Activated CD4-positive, alpha-beta memory T cell treated with anti-CD3 and anti-CD28 coated beads, Interleukin-2, amount 10 ng/mL, durations not matched to agents 7 days and 5 days (primary cell): ENCODE results near the gene RAPGEF6. TPM values are rescaled to one million over a fixed set of nuclear protein-coding genes. Genes with fewer than 3 reads are reported as not detected.
A peak's percentile ranks its signal among the peaks of the same experiment; 100 is the strongest.

Source experiments
- CTCF ChIA-PET: fragments of 350-600 bp; sonication (Branson Sonifier 250); formaldehyde crosslinking; loops from one replicate; lab custom pipeline; 2021; ENCODE audit warnings: antibody characterized with exemption, inconsistent platforms; lab: Charles Lee
- POLR2A ChIA-PET: fragments of 350-600 bp; sonication (Branson Sonifier 250); formaldehyde crosslinking; loops from one replicate; lab custom pipeline; 2021; ENCODE audit warnings: antibody characterized with exemption; lab: Charles Lee
- DNase-seq: peaks from one replicate; pipeline ENCODE4 v3.0.0-alpha.2; 2020
- H3K27ac Mint-ChIP-seq: one replicate; pipeline ENCODE4 v1.8.0; 2021; ENCODE audit warnings: mild to moderate bottlenecking, mixed read lengths
- H3K27me3 Mint-ChIP-seq: one replicate; pipeline ENCODE4 v1.8.0; 2021; ENCODE audit warnings: mixed read lengths
- H3K36me3 Mint-ChIP-seq: one replicate; pipeline ENCODE4 v1.8.0; 2021; ENCODE audit warnings: low read depth, mixed read lengths
- H3K4me1 Mint-ChIP-seq: one replicate; pipeline ENCODE4 v1.8.0; 2021; ENCODE audit warnings: mixed read lengths
- H3K4me3 Mint-ChIP-seq: one replicate; pipeline ENCODE4 v1.8.0; 2021; ENCODE audit warnings: mild to moderate bottlenecking, mixed read lengths
- H3K9me3 Mint-ChIP-seq: one replicate; pipeline ENCODE4 v1.8.0; 2021; ENCODE audit warnings: mixed read lengths
- total RNA-seq, 2 experiments: library from RNA; stranded (reverse); gene quantifications; one replicate each; pipeline ENCODE4 v1.2.3, GENCODE V29; 2021

The RAPGEF6 gene
- total RNA-seq, 2 experiments from 2014 or later: 40.7 to 44.5 TPM

DNA sequence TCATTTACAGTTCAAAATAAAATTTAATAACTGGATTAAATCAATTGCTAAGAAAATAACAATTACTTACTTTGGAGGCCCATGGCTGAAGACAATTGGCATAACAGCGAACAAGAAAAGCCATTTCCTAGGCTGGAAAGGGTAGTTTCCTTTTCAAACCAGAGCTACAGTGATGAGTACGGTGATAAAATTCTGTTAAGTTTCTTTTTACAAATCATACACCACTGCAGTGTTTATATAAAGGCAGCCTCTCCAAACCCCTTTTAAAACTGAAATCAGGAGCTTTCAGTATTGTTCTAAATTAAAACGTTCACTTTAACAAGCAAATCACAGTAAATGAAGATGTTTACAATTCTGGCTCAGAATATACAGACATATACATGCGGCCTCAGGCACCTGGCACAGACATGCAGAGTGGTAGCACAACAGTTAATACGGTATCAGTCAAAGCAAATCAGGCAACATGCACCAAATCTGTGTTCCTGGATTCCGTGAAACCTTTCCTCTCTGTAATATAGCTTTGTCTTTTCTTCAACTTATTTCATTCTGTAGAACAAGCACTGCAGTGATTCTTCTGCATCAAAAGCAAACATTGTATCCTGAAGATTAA lies 102.9 kb downstream of the RAPGEF6 start:
- no peaks in the 10 kb centered on the region for H3K27me3 Mint-ChIP-seq
- H3K9me3 Mint-ChIP-seq: no peaks in the 10 kb centered on the region
- POLR2A ChIA-PET: interaction anchor here (0.7 to 6.1 kb wide), 14 partner anchors 8 to 530 kb away, joined by 3 to 62 read pairs (median 4); partner anchors contain the start of gene FNIP1

DNA sequence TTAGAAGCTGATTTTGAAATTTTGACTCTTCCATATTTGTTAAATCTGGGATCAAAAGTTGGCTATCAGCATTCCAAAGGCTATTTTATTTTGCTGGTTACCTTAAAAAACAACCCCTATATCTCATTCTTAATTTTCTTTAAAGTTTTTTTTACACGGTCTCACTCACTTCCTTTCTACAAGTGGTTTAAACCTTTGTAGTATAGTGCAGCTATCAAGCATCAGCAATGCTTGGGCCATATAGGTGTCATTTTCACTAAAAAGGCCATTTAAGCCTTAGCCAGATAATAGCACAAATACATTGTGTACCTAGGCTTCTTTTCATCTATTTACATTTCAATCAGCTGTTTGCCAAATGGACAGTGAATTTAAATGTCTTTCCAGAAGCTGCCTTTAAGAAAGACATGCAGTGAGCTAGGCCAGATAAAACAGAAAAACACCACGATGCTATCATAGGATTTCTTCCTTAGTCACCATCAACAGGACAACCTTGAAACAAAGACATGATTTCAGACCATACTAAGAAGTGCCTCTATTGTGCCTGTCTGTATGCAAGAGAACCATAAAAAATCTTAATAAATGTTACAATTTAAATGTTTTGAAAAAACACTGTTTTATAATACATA lies 104.2 kb downstream of the RAPGEF6 start:
- Mint-ChIP-seq H3K27me3 (no peaks in the 10 kb centered on the region), H3K27ac (peak overlapping the region; percentile 71), H3K4me1 (peaks cover 74% of the 10 kb centered on the region), H3K4me3 (peak overlapping the region; percentile 33), H3K9me3 (no peaks in the 10 kb centered on the region), H3K36me3 (peaks cover 32% of the 10 kb centered on the region)
- ChIA-PET CTCF (interaction anchor here (1.2 kb wide), 1 partner anchor 477 kb away, joined by 3 read pairs; no protein-coding TSS in a partner anchor), POLR2A (interaction anchor here (1.2 to 6.1 kb wide), 3 partner anchors 15 to 18 kb away, joined by 4 to 62 read pairs (median 13); no protein-coding TSS in a partner anchor)
- no peak for DNase-seq

More for the DNA sequence above, 102.9 kb downstream of the RAPGEF6 start:
- no peak for DNase-seq
- CTCF ChIA-PET: interaction anchor here (0.6 to 2.8 kb wide), 10 partner anchors 8 to 580 kb away, joined by 3 to 13 read pairs (median 4); no protein-coding TSS in a partner anchor
- Mint-ChIP-seq H3K27ac (peak overlapping the region; percentile 86), H3K36me3 (peaks cover 30% of the 10 kb centered on the region), H3K4me3 (peak overlapping the region; percentile 74), H3K4me1 (peaks cover 71% of the 10 kb centered on the region)

DNA sequence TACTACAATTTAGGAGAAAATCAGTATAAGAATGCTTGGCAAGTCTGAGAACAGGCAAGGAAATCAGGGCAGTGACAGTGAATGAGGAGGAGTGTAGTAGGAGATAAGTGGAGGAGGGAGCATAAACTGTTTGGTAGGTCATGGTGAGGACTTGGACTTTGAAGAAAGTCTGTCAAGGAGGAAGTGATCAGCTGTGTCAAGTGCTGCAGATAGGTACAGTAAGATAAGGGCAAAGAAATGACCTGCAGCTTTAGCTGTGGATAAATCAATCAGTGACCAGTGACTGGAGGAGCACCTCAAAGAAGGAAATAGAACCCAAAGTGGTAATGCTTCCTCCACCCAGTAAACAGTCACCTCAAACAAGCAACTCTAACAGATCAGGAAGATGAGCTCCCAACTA lies 106.3 kb downstream of the RAPGEF6 start:
- DNase-seq: no peak
- no peaks in the 10 kb centered on the region for H3K9me3 Mint-ChIP-seq
- H3K27me3 Mint-ChIP-seq: no peaks in the 10 kb centered on the region
- no peak overlapping the region for H3K4me3 Mint-ChIP-seq
- H3K27ac Mint-ChIP-seq: peak overlapping the region; percentile 71
- peaks cover 26% of the 10 kb centered on the region for H3K36me3 Mint-ChIP-seq
- ChIA-PET CTCF (interaction anchor here (0.8 to 1.5 kb wide), 2 partner anchors 19 to 307 kb away, joined by 4 to 5 read pairs; no protein-coding TSS in a partner anchor), POLR2A (interaction anchor here (1.0 to 6.1 kb wide), 3 partner anchors 13 to 268 kb away, joined by 3 to 62 read pairs (median 13); partner anchors contain the start of gene FNIP1)
- H3K4me1 Mint-ChIP-seq: peaks cover 65% of the 10 kb centered on the region

DNA sequence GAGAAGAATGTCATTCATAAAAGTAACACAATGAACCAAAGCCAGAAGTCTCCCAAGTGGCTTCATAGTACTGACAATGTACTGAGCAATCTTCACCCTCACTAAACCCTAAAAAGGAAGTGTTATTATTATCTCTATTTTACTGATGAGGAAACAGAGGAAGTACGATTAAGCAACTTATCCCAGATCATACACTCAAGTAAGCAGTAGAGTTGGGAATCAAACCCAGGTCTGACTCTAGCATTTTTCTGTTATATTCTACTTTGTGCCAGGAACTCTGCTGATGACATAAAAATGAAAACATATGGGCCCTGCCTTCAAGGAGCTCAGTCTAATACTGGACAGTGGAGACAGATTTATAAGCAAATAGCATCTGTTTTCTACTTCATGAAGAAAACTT lies 109.2 kb downstream of the RAPGEF6 start:
- H3K4me1 Mint-ChIP-seq: peaks cover 49% of the 10 kb centered on the region
- H3K4me3 Mint-ChIP-seq: no peak overlapping the region
- H3K36me3 Mint-ChIP-seq: peaks cover 37% of the 10 kb centered on the region
- no peaks in the 10 kb centered on the region for H3K9me3 Mint-ChIP-seq
- H3K27me3 Mint-ChIP-seq: no peaks in the 10 kb centered on the region
- no peak for DNase-seq
- ChIA-PET CTCF (no interaction called here), POLR2A (no interaction called here)
- no peak overlapping the region for H3K27ac Mint-ChIP-seq

DNA sequence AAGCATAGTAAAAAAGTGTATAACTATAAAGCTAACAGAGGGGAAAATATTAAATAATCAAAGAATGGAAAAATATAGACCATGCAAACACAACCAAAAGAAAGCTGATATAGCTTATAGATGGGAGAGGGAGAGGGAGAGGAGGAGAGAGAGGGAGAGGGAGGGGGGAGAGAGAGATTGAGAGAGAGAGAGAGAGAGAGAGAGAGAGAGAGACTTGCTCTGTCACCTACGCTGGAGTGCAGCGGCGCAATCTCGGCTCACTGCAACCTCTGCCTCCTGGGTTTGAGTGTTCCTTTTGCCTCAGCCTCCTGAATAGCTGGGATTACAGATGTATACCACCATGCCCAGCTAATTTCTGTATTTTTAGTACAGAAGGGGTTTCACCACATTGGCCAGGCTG lies 110.6 kb downstream of the RAPGEF6 start:
- peaks cover 41% of the 10 kb centered on the region for H3K36me3 Mint-ChIP-seq
- H3K4me1 Mint-ChIP-seq: peaks cover 41% of the 10 kb centered on the region
- no peaks in the 10 kb centered on the region for H3K9me3 Mint-ChIP-seq
- H3K27me3 Mint-ChIP-seq: no peaks in the 10 kb centered on the region
- DNase-seq: no peak
- POLR2A ChIA-PET: interaction anchor here (0.8 to 1.3 kb wide), 4 partner anchors 8 to 260 kb away, joined by 3 to 4 read pairs (median 4); partner anchors contain the start of gene CDC42SE2
- CTCF ChIA-PET: interaction anchor here (0.7 to 1.7 kb wide), 4 partner anchors 8 to 483 kb away, joined by 3 to 5 read pairs (median 4); no protein-coding TSS in a partner anchor
- no peak overlapping the region for H3K4me3 Mint-ChIP-seq
- H3K27ac Mint-ChIP-seq: no peak overlapping the region

DNA sequence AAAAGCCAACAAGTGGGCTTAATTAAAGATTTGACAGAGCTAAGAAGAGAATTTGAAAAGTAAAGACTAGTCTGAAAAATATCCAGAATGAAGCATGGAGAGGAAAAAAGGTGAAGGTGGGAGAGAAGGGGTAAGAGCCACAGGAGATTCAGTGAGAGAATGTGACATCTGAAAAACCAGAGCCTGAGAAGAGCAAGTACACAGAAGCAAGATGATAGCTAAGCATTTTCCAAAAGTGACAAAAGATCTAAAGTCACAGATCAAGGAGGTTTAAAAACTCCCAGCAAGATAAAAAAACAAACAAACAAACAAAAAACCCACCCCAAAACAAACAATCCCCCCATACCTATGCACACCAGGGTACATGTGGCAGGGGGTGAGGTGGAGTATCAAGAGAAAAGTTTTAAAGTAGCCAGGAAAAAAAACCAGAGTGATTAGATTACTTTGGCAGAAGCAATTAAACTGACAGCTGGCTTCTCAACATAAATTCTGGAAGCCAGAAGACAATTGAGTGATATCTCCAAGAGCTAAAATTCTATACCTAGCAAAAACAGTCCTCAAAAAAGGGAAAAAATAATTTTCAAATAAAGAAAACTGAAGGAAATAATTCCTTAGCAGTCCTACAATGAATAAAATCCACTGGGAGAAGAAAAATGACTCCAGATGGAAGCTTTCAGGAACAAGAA lies 111.4 kb downstream of the RAPGEF6 start:
- POLR2A ChIA-PET: interaction anchor here (0.8 to 1.3 kb wide), 4 partner anchors 9 to 259 kb away, joined by 3 to 4 read pairs (median 4); partner anchors contain the start of gene CDC42SE2
- H3K9me3 Mint-ChIP-seq: no peaks in the 10 kb centered on the region
- no peak overlapping the region for H3K27ac Mint-ChIP-seq
- DNase-seq: no peak
- no peak overlapping the region for H3K4me3 Mint-ChIP-seq
- H3K4me1 Mint-ChIP-seq: peaks cover 34% of the 10 kb centered on the region
- H3K27me3 Mint-ChIP-seq: no peaks in the 10 kb centered on the region
- CTCF ChIA-PET: interaction anchor here (0.6 to 1.7 kb wide), 6 partner anchors 9 to 484 kb away, joined by 3 to 5 read pairs (median 4); no protein-coding TSS in a partner anchor
- peaks cover 38% of the 10 kb centered on the region for H3K36me3 Mint-ChIP-seq

DNA sequence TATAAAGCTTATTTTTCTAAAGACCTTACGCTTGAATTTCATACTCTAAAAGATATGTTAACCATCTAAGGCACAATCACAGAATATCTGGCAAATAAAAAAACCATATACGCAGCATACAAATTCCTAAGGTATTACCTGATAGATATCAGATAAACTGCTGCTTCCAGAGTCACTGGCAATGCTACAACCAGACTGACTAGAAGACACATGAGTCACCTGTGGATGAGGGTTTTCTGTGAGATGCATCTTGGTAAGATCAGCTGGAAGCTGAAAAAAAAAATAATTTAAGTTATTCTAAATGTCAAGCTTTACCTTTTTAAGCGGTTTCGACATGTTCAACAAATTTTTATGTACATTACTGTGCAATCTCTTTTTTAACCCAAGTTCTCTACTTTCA lies 113.8 kb downstream of the RAPGEF6 start:
- H3K4me1 Mint-ChIP-seq: peaks cover 25% of the 10 kb centered on the region
- CTCF ChIA-PET: interaction anchor here (0.9 to 1.1 kb wide), 3 partner anchors 12 to 289 kb away, joined by 3 to 4 read pairs (median 3); no protein-coding TSS in a partner anchor
- H3K9me3 Mint-ChIP-seq: no peaks in the 10 kb centered on the region
- no peak for DNase-seq
- POLR2A ChIA-PET: interaction anchor here (2.1 kb wide), 1 partner anchor 11 kb away, joined by 6 read pairs; no protein-coding TSS in a partner anchor
- H3K27ac Mint-ChIP-seq: no peak overlapping the region
- H3K36me3 Mint-ChIP-seq: peaks cover 30% of the 10 kb centered on the region
- H3K4me3 Mint-ChIP-seq: no peak overlapping the region
- no peaks in the 10 kb centered on the region for H3K27me3 Mint-ChIP-seq

DNA sequence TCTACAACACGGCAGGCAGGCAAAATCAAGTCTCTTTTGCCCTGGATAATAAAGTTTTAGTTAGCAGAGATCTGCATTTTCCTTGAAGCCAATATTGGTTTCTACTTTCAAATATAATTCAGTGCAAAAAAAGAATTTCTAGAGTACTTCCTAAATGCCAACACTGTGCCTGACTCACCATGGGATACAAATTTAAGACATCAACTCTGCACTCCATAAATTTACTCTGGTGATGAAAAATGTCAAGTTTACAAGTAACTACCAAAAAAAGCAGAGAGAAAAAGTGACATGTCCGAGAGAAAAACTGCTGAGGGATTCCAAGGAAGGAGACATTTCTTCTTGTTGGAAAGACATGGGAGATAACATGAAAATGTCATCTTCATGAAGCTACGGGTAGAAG lies 119.7 kb downstream of the RAPGEF6 start:
- Mint-ChIP-seq H3K9me3 (no peaks in the 10 kb centered on the region), H3K27ac (peak overlapping the region; percentile 74), H3K27me3 (no peaks in the 10 kb centered on the region), H3K4me1 (peaks cover 37% of the 10 kb centered on the region), H3K36me3 (peaks cover 27% of the 10 kb centered on the region), H3K4me3 (peak overlapping the region; percentile 67)
- CTCF ChIA-PET: interaction anchor here (0.7 to 1.8 kb wide), 5 partner anchors 9 to 277 kb away, joined by 3 to 6 read pairs (median 4); no protein-coding TSS in a partner anchor
- POLR2A ChIA-PET: interaction anchor here (0.9 to 2.5 kb wide), 5 partner anchors 14 to 36 kb away, joined by 3 to 20 read pairs (median 9); no protein-coding TSS in a partner anchor
- no peak for DNase-seq

DNA sequence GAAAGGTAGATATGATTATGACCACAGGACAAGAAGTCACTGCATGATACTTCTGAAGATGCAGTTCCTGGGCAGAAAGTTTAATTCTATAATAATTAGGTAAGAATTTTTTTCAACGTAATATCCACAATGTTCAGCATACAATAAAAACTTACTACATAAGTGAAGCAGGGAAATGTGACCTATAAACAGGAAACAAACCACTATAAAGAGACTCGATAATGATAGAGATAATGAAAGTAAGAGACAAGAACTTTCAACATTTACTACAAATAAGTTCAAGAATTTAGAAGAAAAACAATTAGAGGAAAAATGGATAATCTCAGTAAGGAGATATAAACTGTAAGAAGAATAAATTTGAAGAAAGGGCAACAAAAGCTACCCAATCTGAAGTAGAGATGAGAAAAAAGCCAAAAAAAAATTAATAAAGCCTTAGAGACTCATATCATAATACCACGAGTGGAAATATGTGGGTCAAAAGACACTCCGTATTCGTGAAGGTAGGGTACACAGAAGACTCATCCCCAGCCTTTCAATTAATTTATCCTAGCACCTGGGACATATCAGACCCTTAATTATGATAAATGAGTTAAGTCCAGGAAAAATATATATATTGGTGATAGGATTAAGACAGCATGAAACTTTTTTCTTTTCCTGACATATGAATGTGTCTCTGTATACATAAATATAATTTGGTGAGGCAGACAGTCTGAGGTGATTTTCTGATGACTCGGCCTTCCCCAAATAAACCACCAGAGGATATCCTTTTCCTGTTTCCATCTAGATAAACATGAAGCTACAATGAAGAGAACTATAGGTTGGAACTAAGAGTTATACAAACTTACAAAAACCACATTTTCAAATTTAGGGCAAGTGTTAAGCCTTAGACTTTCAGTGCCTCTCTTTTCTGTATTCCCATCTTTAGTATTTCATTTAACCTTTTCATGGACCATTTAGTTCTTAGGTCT lies 120.4 kb downstream of the RAPGEF6 start:
- no peaks in the 10 kb centered on the region for H3K9me3 Mint-ChIP-seq
- peaks cover 30% of the 10 kb centered on the region for H3K36me3 Mint-ChIP-seq

DNA sequence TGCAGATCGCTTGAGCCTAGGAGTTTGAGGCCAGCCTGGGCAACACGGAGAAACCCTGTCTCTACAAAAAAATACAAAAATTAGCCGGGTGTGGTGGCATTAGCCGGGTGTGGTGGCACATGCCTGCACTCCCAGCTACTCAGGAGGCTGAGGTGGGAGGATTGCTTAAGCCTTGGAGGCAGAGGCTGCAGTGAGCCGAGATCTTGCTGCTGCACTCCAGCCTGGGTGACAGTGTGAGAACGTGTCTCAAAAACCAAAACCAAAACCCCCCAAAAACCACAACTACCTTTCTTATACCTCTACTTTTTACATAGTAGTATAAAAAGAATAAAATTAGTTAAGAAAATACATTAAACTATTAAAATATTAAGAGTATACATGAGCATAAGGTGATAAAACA lies 121.2 kb downstream of the RAPGEF6 start:
- no peak for DNase-seq
- CTCF ChIA-PET: no interaction called here

More for the DNA sequence above, 120.4 kb downstream of the RAPGEF6 start:
- peak; percentile 36 for DNase-seq
- H3K27me3 Mint-ChIP-seq: no peaks in the 10 kb centered on the region
- ChIA-PET CTCF (interaction anchor here (1.3 to 1.8 kb wide), 4 partner anchors 9 to 32 kb away, joined by 3 to 5 read pairs (median 4); no protein-coding TSS in a partner anchor), POLR2A (interaction anchor here (0.9 to 2.5 kb wide), 5 partner anchors 15 to 36 kb away, joined by 3 to 20 read pairs (median 9); no protein-coding TSS in a partner anchor)
- peak overlapping the region; percentile 67 for H3K4me3 Mint-ChIP-seq
- peaks cover 37% of the 10 kb centered on the region for H3K4me1 Mint-ChIP-seq
- H3K27ac Mint-ChIP-seq: peak overlapping the region; percentile 74

DNA sequence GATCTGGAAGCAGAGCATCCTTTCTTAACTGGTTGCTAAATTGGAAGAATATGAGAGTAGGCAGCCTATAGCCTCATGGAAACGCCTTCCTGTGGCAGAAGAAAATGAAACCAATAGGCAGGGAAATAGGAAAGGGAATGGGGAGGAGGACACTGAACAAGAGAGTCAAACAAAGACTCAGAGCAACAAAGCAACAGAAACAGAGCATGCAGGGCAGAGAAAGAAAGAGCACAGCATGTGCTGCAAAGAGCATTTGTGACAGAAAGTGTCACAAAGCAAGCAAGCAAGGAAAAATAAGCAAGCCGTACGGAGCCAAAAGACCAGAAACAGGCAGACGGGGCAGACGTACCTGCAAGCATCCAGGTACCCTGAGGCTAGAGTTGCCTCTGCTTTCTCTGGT lies 123.1 kb downstream of the RAPGEF6 start:
- peaks cover 31% of the 10 kb centered on the region for H3K36me3 Mint-ChIP-seq
- no peak overlapping the region for H3K4me3 Mint-ChIP-seq

More for the DNA sequence above, 121.2 kb downstream of the RAPGEF6 start:
- peaks cover 37% of the 10 kb centered on the region for H3K4me1 Mint-ChIP-seq
- H3K36me3 Mint-ChIP-seq: peaks cover 26% of the 10 kb centered on the region
- POLR2A ChIA-PET: interaction anchor here (1.0 to 1.6 kb wide), 3 partner anchors 10 to 19 kb away, joined by 3 to 9 read pairs (median 4); no protein-coding TSS in a partner anchor
- no peaks in the 10 kb centered on the region for H3K9me3 Mint-ChIP-seq
- no peak overlapping the region for H3K27ac Mint-ChIP-seq
- no peak overlapping the region for H3K4me3 Mint-ChIP-seq
- no peaks in the 10 kb centered on the region for H3K27me3 Mint-ChIP-seq

More for the DNA sequence above, 123.1 kb downstream of the RAPGEF6 start:
- DNase-seq: no peak
- H3K4me1 Mint-ChIP-seq: peaks cover 34% of the 10 kb centered on the region
- no peaks in the 10 kb centered on the region for H3K9me3 Mint-ChIP-seq
- no peak overlapping the region for H3K27ac Mint-ChIP-seq
- no peaks in the 10 kb centered on the region for H3K27me3 Mint-ChIP-seq
- ChIA-PET CTCF (interaction anchor here (1.3 to 1.6 kb wide), 2 partner anchors 10 to 34 kb away, joined by 3 read pairs; no protein-coding TSS in a partner anchor), POLR2A (interaction anchor here (1.4 kb wide), 1 partner anchor 23 kb away, joined by 3 read pairs; no protein-coding TSS in a partner anchor)
